ENCODE data around the gene PYGL. TPM values are rescaled to one million over a fixed set of nuclear protein-coding genes. Genes with fewer than 3 reads are reported as not detected.
A peak's percentile ranks its signal among the peaks of the same experiment; 100 is the strongest.
"Not testable (repeated sequence)": the region's sequence is repeated elsewhere in the genome, so short reads cannot be mapped to it uniquely, and the experiment has no call there.

PYGL gene
- total RNA-seq, 1 experiment from 2014 or later = 75.8 TPM

DNA sequence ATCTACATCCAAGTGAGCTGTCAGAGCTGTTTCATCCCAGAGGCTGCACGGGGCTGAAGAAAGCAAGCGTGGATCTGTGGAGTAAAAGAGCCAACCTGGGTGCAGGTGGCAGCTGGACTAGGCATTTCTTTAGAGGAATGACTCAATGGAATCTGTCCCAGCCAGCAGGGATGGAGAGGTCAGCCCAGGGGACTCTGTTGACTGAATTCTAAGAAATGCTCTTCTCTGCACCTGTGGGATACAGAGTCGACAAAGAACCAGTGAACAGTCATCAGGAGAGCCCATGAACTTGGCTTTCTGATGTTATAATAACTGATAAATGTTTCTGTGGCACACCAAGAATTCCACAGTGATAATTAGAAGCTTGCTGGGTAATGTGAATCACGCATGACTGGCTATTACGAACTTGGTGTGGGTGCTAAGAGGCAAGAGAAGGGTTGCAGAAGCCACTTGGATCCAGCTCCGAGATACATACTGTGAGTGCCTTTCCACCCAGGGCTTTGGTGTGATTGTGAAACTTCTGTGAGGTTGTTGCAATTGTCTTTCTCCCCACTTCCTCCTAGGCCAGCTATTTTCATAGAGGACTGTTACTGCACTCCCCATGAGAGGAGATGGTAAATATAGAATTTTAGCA lies 16.2 kb downstream of the PYGL start:
- no peak for DNase-seq (ENCODE audit: low read depth)

DNA sequence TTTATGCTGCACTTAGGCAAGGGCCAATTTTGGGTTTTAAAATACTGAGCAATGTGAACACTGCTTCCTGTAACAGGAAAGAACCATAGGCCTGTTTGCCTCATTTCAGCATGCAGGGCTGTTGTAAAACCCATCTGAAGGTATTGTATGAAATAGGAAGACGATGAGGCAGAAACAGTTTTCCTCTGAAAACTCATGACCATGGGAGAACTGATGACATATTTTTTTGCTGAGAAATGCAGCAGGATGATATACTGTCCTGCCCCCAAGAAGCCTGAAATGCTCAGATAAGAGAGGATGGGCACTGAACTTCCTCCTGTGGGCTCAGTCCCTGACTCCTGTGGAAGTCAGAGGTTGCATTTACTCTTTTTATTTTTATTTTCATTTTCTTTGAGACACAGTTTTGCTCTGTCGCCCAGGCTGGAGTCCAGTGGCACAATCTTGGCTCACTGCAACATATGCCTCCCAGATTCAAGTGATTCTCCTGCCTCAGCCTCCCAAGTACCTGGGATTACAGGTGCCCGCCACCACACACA lies 17.4 kb downstream of the PYGL start:
- DNase-seq (ENCODE audit: low read depth) = no peak

DNA sequence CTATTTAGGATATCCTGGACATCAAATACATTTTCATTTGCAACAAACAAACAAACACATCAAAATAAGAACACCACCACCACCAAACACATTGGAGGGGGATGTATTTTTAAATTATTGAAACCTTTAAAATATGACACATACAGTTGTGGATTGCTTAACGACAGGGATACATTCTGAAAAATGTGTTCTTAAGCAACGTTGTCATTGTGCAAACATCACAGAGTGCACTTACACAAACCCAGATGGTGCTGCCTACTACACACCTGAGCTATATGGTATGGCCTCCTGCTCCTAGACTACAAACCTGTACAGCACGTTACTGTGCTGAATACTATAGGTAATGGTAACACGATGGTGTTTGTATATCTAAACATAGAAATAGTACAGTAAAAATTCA lies 19.4 kb downstream of the PYGL start:
- DNase-seq (ENCODE audit: low read depth) = no peak

DNA sequence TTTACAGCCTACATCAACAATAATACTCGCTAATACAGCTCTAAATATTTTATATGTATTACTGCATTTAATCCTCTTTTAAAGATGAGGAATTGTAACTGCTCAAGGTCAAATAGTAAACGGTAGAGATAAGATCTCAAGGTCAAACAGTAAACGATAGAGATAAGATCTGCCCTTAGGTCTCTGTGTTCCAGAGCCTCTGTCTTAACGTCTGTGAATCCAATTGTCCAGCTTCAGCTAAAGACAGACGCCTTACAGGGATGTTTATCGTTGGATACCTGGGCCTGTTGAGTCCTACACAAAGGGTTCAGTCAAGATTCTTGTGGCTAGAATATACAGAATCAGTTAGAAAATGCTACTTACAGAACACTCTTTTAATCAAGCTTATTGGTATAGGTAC lies 20.0 kb downstream of the PYGL start:
- DNase-seq (ENCODE audit: low read depth) = no peak

DNA sequence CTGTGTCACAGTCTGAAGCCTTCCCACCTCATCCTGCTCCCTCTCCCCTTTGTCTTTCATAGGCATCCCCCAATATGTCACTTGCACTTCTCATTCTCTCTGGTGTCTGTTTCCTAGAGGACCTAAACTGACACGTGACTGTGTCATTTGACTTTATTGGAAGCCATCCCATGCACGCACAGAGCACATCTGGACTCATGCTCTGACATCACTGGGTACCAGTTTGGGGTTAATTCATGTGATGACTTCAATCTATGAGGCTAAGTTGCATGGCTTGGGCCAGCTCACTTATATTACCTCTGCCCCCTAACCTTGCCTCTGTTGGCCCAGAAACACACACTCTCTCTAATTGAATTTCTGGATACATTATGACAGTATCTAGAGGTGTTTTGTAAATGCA lies 21.5 kb downstream of the PYGL start:
- DNase-seq (ENCODE audit: low read depth) = no peak

DNA sequence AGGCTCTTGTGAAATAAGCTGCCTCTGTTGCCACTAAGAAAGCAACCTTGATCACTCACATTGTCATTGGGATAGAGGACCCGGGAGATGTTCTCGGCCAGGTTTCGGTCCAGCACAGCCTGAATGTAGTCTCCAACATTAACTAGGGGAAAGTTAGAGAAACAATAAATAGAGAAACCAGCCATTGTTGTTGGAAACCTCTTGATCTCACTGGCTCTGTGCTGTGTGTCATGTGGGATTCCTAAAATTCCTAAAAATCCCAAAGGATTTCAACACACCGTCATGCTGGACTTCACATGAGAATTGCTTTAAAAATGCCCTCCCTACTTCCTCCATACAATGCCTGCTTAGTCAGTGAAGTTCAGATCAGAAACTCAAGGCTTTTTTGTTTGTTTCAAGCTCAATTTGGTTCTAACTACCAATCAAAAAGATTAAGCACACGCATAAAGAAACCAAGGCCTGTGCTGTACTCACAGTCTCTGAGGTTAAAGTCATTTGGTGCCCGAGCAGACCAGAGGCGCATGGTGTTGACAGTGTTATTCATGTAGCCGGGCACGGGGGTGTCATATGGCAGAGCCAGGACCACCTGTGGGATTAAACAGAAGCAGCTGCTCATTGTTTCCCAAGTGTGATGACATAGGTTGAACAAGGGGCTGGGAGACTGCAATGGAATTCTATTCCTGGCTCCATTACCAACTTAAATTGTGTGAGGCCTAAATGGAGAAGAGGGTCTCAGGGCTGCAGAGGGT lies 23.6 kb downstream of the PYGL start:
- DNase-seq (ENCODE audit: low read depth) = peak; percentile 62

DNA sequence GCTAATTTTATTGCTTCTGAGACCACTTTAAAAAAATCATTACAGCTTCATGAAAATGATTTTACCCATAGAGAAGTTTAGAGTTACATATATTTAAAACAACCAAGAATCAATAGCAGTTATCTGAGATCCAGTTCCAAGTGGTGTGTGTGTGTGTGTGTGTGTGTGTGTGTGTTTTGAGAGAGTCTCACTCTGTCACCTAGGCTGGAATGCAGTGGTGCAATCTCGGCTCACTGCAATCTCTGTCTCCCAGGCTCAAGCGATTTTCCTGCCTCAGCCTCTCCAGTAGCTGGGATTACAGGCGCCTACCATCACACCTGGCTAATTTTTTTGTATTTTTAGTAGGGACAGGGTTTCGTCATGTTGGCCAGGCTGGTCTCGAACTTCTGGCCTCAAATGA lies 24.8 kb downstream of the PYGL start:
- not testable (repeated sequence) for DNase-seq (ENCODE audit: low read depth)

DNA sequence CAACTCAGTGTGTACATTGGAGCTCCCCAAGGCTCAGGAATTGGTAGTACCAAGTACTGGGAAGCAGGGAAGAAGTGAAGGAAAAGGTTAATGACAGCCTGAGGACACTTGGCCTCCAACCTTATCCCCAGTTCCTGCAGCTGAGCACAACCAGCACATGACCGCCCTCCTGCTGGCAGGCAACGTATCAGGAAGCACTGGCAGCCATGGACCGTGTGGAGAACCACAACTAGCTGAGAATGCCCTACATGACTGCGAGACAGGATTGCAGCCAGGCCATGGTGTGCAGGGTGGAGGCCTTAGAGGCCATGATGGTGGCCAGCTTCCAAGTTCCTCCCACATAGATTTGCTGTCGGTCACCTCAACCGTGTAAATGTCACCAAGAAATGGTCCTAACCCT lies 26.8 kb downstream of the PYGL start:
- DNase-seq (ENCODE audit: low read depth) = no peak

DNA sequence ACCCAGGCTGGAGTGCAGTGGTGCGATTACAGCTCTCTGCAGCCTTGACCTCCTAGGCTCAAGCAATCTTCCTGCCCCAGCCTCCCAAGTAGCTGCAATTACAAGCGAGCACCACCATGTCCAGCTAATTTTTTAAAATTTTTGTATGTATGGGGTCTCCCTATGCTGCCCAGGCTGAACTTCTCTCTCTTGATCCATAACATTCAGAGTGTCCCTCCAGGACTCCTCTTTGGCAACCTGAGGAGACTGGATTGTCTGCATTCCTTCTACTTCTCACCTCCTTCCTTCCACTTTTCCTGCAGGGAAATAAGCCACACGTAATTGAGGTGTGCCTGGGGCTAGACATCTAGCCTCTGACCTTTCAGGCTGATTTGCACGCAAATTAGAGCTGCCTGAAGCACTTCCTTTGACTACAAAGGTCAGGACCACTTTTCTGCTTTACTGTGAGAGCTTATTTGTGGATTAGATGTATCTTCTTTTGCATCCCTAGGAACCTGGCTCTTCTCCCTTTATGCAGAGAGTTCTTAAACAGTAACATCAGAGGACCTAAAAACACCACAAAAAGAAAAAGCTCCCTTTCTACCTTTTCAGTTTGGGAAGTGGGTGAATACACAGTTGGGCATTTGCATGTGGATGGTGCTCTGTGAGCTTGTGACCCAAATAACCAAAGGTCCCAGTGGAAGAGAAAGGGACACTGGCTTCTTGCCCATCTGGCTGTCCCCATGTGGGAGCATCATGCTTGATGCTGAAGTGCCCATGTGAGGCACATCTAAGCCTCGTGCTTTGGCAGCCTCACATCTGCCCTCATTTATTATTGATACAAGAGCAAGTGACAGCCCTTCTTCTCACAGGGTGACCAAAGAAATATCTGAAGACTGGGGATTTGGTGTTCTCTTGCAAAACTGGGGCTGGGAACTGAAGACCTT lies 33.5 kb downstream of the PYGL start:
- DNase-seq (ENCODE audit: low read depth) = no peak

DNA sequence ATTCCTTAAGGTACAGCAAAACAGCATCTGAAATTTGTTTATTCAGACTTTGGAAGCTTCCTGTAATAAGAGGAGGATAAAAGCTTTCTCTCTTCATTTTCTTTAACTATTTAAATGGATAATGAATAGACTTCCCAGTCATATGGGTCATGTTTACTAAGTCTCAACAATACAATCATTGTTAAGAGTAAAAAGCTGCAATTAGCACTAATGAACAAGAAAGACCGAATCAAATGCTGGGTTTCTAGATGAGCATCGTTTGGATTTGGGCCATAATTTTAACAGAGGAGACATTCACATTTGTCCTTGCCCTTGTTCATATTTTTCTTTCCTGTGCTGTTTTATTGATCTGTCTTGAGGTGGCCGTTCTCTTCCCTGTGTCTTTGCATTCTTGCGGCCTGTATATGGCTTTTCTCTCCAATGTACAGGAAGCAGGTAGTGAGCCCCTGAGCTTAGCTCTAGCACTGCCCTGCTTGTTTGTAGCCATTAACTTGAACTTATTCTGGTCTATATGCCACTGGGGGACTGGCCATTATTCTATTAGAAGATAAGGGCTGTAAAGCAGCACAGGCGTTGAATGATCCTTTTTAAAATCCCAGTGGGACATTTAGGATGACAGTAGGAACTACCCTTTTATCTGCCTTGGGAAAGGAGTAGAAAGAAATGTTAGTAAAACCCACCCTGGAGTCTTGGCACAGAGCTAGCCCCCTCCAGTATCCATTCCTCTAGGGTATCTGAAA lies 37.8 kb downstream of the PYGL start:
- DNase-seq (ENCODE audit: low read depth) = no peak

DNA sequence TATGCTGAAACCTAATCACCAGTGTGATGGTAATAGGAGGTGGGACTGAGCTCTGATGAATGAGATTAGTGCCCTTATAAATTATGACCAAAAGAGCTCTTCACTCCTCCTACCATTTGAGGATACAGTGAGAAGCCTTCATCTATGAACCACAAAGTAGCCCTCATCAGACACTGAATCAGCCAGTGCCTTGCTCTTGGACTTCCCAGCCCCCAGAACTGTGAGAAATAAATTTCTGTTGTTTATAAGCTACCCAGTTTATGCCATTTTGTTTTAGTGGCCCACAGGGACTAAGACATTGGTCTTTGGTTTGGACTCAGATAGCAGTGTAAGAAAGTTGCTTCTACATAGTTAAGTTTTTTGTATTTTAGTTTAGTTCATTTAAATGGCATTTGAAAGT lies 39.6 kb downstream of the PYGL start:
- no peak for DNase-seq (ENCODE audit: low read depth)

DNA sequence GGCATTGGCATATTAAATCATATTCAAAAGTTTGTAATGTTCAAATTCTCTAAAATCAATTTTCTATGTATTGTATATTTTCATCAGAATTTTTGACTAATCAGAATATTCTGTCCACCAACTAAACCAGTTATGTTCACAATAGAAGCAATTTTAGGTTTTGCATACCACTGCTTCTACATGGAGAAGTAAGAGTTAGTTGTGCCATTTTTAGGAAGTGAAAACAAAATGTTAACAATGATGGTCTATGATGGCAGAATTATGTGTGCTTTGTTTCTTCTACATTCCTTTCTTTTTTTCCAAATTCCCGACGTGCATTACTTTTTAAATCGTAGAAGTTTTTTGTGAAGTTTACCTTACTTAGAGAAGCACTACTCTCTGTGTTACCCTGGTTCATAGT lies 42.9 kb downstream of the PYGL start:
- no peak for DNase-seq (ENCODE audit: low read depth)

DNA sequence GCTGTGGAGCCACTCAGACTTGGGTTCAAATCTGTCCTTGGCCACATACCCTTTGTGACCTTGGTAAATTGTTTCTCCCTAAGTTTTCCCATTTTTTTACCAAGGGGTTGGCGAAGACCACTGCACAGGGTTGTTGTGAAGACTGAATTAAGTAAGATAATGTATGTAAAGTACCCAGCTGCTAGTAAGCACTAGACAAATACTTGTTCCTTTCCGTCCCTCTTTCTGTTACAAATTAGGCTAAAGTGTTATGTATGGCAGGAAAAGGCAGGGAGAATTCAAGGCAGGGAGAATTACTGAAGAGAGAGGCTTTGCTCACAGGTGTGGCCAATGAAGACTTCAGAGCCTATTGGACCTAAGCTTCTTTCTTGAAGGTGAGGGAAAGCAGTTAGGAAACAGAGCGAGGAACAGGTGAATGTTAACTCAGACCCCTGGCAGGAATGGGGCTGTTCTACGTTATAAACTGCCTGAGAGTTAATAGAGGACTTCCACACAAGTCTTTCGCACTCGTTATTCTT lies 46.6 kb downstream of the PYGL start:
- DNase-seq (ENCODE audit: low read depth) = no peak

DNA sequence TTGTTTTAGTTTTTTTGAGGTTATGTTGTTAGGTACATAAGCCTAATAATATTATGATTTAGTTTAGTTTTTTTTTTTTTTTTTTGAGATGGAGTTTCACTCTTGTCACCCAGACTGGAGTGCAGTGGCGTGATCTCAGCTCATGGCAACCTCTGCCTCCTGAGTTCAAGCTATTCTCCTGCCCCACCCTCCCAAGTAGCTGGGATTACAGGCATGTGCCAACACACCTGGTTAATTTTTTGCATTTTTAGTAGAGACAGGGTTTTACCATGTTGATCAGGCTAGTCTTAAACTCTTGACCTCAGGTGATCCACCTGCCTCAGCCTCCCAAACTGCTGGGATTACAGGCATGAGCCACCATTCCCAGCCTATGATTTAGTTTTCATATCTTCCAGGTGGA lies 47.3 kb downstream of the PYGL start:
- DNase-seq (ENCODE audit: low read depth) = not testable (repeated sequence)

DNA sequence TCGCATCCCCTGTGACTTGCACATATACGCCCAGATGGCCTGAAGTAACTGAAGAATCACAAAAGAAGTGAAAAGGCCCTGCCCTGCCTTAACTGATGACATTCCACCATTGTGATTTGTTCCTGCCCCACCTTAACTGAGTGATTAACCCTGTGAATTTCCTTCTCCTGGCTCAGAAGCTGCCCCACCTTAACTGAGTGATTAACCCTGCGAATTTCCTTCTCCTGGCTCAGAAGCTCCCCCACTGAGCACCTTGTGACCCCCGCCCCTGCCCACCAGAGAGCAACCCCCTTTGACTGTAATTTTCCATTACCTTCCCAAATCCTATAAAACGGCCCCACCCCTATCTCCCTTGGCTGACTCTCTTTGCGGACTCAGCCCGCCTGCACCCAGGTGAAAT lies 47.9 kb downstream of the PYGL start:
- DNase-seq (ENCODE audit: low read depth) = not testable (repeated sequence)

DNA sequence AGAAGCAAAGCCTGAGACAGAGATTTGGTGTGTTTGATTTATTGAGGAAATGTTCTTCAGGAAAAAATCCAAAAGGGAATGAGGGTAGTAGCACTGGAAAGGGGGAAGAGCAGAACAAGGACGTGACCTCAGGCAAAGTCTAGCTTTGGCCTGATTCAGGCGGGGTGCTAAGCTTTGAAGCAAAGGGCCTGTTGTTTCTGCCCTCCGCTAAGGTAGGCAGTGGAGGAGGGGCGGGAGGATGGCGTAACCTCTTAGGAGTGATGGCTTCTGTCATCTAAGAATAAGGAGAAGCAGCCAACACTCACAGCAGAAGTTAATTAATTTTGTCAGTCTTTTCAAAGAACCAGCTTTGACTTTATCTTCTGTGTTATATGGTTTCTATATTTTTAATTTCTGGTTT lies 52.0 kb downstream of the PYGL start:
- DNase-seq (ENCODE audit: low read depth) = no peak

DNA sequence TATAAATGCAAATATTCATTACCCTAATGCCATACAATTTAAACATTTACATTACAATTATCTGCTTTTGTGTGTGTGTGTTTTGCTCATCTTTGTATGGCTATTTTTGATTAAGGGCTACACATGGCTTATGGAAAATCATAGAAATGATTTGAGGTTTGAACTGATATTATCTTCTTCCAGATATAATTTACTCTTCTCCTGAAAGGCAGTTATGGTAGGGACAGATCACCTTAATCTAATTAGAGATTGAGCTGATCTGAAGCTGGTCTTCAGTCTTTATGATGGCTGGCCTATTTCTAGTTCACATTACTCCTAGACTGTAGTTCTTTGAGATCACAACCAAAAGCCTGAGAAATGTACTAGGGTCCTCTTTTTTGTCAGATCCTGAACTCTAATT lies 56.8 kb downstream of the PYGL start:
- DNase-seq (ENCODE audit: low read depth) = no peak

DNA sequence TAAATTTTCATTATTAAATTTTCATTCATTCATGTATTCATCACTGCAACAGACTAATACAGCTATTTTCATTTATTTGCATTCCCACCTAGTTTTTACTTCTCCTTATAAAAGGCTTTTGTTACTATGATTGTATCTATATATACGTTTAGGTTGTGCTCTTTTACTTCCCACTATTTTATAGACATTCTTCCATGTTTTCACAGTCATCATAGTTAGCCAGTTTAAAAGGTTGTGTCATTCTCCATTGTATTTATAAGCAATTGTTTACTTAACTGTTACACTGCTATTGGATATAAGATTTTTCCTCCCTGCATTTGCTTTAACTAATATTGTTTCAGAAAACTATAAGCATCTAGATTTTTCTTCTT lies 60.5 kb downstream of the PYGL start:
- DNase-seq (ENCODE audit: low read depth) = no peak

DNA sequence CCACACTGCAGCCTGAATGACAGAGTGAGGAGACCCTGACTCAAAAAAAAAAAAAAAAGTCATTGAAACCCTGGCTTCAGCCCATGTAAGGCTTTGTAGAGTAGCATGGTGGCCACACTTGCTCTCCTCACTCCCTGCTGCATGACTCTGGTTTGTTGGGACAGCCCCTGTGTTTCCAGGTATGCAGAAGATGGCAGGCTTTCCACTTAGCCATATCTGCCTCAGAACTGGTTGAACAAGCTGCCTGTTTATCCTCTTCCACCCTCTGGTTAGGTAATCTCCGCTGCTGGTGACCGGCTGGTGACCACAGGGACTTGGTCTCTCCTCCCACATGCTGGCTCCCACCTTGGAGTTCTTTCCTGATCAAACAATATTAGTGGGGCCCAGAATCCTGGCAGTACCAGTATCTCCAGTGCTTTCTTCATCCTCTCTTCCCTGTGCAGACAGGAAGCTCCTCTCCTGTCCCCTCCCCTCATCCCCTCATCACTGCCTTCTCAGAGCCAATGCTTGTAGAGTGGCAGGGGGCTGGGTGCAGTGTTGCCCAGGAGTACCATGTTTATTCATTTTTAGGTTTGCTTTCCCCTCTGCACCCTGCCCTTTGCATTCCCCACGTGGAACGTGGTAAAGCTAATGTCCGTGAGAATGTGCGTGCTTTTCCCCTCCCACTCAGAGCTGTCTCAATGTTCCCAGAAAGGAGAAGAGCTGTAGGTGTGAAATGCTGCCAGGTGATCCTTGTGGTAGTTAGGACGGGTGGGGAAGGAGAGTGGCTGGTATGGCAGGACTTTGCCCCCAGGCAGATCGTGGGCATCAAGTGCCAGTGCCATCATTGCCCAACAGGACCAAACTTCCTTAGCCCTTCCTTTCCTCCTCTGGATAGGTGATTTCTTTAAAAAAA lies 61.1 kb downstream of the PYGL start:
- DNase-seq (ENCODE audit: low read depth) = no peak

DNA sequence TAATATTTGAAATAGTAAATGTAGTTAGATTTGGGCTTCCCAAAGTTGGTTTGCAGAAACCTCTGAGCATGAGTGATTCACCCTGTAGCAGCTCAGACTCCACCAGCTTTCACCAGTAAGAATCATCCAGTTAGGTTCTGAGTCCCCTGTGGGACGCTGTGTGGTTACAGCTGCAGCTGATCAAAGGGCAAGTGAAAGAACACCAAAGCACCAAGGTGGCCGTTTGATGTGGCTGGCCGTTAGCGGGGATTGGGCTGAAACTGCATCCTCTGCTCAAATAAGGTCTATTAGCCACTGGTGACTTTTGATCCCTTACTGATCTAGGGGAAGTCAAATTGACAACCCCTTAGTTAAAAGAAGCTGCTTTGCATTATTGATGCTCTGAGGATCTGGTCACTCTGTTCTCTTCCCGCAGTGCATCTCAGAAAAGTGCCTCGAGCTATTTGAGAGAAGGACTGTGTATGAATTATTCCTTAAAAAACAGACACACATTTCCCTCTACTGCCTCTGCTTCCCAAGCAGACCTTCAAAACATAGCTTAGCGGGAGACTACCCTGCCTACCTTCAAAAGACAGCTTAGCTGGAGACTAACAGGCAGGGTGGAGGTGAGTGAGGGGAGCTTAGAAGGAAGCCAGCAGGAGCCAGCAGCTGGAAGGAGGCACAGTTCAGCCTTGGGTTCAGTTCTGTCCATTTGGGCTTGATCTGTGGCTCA lies 68.8 kb downstream of the PYGL start:
- DNase-seq (ENCODE audit: low read depth) = peak; percentile 11

All from M059J (cell line).